CD4-positive, alpha-beta T cell (primary cell): ENCODE results near the gene KRTAP1-5. TPM values are rescaled to one million over a fixed set of nuclear protein-coding genes. Genes with fewer than 3 reads are reported as not detected.
"Not testable (repeated sequence)": the region's sequence is repeated elsewhere in the genome, so short reads cannot be mapped to it uniquely, and the experiment has no call there.

Experiments used
- ATAC-seq: fragments of 200-7000 bp; cut with Tn5 transposase; one replicate; pipeline ENCODE4 v1.10.0; 2022; ENCODE audit warnings: mild to moderate bottlenecking; ENCODE audit not compliant: poor library complexity
- CTCF ChIA-PET: fragments of 350-600 bp; sonication (Branson Sonifier 250); formaldehyde crosslinking; loops from one replicate; lab custom pipeline; 2021; ENCODE audit warnings: antibody characterized with exemption, inconsistent platforms; lab: Charles Lee
- POLR2A ChIA-PET: fragments of 350-600 bp; sonication (Branson Sonifier 250); formaldehyde crosslinking; loops from one replicate; lab custom pipeline; 2021; ENCODE audit warnings: antibody characterized with exemption, inconsistent platforms; lab: Charles Lee
- DNase-seq, 14 experiments: peaks; one replicate each; pipeline ENCODE4 v3.0.0-alpha.2; 2013 to 2020; ENCODE audit warnings: mixed read lengths in 2 of 14
- H3K27ac ChIP-seq, 2 donors: one replicate each; pipeline versions ENCODE4 v1.5.1 to v1.7.0; 2013; ENCODE audit warnings: low read length in 2 of 2, low read depth in 1 of 2, mild to moderate bottlenecking in 1 of 2
- H3K27me3 ChIP-seq, 2 experiments: 1 replicate in 1 of 2; 2 replicates in 1 of 2; pipeline versions ENCODE4 v1.6.1 to v1.7.0; 2013; ENCODE audit warnings: low read length in 2 of 2, control low read depth in 1 of 2, mild to moderate bottlenecking in 1 of 2, moderate library complexity in 1 of 2; ENCODE audit not compliant: insufficient read depth in 2 of 2, control insufficient read depth in 1 of 2
- H3K36me3 ChIP-seq: one replicate; pipeline ENCODE4 v1.6.1; 2013; ENCODE audit warnings: low read length, control low read depth; ENCODE audit not compliant: insufficient read depth
- H3K4me1 ChIP-seq: one replicate; pipeline ENCODE4 v1.6.1; 2013; ENCODE audit warnings: low read length, control low read depth; ENCODE audit not compliant: insufficient read depth
- H3K4me3 ChIP-seq: one replicate; pipeline ENCODE4 v1.5.1; 2013; ENCODE audit warnings: mild to moderate bottlenecking, low read length, moderate library complexity
- H3K9me3 ChIP-seq, 2 experiments: 1 replicate in 1 of 2; 2 replicates in 1 of 2; pipeline versions ENCODE4 v1.6.1 to v1.7.0; 2013; ENCODE audit warnings: low read length in 2 of 2, mild to moderate bottlenecking in 2 of 2, control low read depth in 1 of 2, moderate library complexity in 1 of 2; ENCODE audit not compliant: control insufficient read depth in 1 of 2, insufficient read depth in 1 of 2
- H3K27ac Mint-ChIP-seq: one replicate; pipeline ENCODE4 v1.8.0; 2020; ENCODE audit warnings: mixed read lengths
- H3K27me3 Mint-ChIP-seq: one replicate; pipeline ENCODE4 v1.8.0; 2021; ENCODE audit warnings: mixed read lengths
- H3K36me3 Mint-ChIP-seq: one replicate; pipeline ENCODE4 v1.8.0; 2021; ENCODE audit warnings: low read depth, mixed read lengths
- H3K4me1 Mint-ChIP-seq: one replicate; pipeline ENCODE4 v1.8.0; 2021; ENCODE audit warnings: low read depth, mixed read lengths
- H3K4me3 Mint-ChIP-seq: one replicate; pipeline ENCODE4 v1.8.0; 2020; ENCODE audit warnings: mild to moderate bottlenecking, mixed read lengths
- H3K9me3 Mint-ChIP-seq: one replicate; pipeline ENCODE4 v1.8.0; 2020; ENCODE audit warnings: mixed read lengths
- intact Hi-C, 2 experiments: fragments of 100-400 bp; cut with DNase I in 1 of 2; cut with micrococcal nuclease in 1 of 2; formaldehyde crosslinking; loops; one replicate each; pipeline versions ENCODE4 v1.15.1 to v1.9.0; 2023 to 2025; cut with DNase I, micrococcal nuclease
- total RNA-seq, 174 experiments: library from RNA in 2 of 174; stranded (reverse) in 2 of 174; gene quantifications; one replicate each; pipeline ENCODE4 v1.2.3 and lab custom pipeline; 2021 to 2026
- TF ChIP-seq, protein P1 (sequence below): fragments of 200-600 bp; IDR thresholded peaks from one replicate; pipeline ENCODE4 v1.8.0; 2022; ENCODE audit warnings: antibody characterized with exemption, mild to moderate bottlenecking

The KRTAP1-5 gene
- total RNA-seq, 2 experiments from 2014 or later = not detected

DNA sequence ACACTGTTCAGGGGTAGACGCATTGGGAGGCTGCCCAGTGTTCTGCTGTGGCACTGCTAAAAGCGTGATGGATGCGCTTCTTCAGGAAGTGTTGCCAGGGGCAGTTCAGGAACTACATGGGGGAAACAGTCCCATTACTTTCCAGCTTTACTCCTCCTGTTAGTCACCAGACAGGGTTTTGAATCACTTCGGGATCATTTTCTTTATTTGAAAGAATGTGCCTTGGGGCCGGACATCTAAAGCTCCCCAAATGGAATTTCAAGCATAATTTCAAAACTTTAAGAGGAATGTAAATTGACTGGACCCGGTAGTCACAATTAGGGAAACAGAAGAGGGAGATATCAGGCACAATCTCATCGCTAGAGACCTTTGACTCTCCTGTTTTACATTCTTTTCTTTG is 21.4 kb upstream of the KRTAP1-5 start:
- H3K27ac ChIP-seq = no peak overlapping the region
- ChIA-PET CTCF (no interaction called here), POLR2A (no interaction called here)
- DNase-seq (no peak), ATAC-seq (no peak)
- no peaks in the 10 kb centered on the region for H3K4me1 ChIP-seq
- H3K36me3 Mint-ChIP-seq = no peaks in the 10 kb centered on the region
- no peaks in the 10 kb centered on the region for H3K36me3 ChIP-seq
- H3K9me3 ChIP-seq = no peaks in the 10 kb centered on the region
- H3K4me3 ChIP-seq = no peak overlapping the region
- peaks cover 3 to 10% of the 10 kb centered on the region in 2 experiments for H3K27me3 ChIP-seq
- peaks cover 3% of the 10 kb centered on the region for H3K9me3 Mint-ChIP-seq
- H3K27ac Mint-ChIP-seq = no peak overlapping the region
- H3K4me1 Mint-ChIP-seq = no peaks in the 10 kb centered on the region
- intact Hi-C loops = no loop called here
- TF ChIP-seq, protein P1, sequence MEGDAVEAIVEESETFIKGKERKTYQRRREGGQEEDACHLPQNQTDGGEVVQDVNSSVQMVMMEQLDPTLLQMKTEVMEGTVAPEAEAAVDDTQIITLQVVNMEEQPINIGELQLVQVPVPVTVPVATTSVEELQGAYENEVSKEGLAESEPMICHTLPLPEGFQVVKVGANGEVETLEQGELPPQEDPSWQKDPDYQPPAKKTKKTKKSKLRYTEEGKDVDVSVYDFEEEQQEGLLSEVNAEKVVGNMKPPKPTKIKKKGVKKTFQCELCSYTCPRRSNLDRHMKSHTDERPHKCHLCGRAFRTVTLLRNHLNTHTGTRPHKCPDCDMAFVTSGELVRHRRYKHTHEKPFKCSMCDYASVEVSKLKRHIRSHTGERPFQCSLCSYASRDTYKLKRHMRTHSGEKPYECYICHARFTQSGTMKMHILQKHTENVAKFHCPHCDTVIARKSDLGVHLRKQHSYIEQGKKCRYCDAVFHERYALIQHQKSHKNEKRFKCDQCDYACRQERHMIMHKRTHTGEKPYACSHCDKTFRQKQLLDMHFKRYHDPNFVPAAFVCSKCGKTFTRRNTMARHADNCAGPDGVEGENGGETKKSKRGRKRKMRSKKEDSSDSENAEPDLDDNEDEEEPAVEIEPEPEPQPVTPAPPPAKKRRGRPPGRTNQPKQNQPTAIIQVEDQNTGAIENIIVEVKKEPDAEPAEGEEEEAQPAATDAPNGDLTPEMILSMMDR = no peak
- H3K4me3 Mint-ChIP-seq = no peak overlapping the region
- peaks cover 40% of the 10 kb centered on the region for H3K27me3 Mint-ChIP-seq

DNA sequence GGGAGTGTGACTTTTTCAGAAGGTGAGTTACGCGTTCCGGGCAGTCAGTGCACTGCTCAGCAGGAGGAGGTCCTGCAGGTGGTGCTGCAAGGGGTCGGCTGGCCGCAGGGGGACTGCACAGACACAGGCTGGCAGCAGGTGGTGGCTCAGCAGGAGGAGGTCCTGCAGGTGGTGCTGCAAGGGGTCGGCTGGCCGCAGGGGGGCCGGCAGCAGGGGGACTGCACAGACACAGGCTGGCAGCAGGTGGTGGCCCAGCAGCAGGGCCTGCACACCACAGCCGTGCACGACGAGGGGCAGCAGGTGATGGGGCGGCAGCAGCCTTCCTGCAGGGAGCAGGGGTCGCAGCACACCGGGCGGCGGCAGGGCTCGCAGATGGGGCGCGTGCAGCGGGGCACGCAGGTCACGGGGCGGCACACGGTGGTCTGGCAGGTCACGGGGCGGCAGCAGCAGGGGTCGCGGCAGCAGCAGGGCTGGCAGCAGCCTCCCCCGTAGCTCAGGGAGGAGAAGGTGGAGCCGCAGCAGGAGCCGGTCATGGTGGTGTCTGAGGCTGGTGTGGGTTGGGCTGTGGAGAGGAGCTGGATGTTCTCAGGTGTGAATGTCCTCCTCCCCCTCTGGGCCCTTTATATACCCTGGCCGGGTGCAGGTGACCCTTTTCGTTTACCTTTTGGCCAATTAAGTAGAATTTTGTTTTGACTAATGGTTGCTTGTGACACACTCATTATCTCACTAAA is 19.9 kb upstream of the KRTAP1-5 start, which contains the start of gene KRTAP2-1:
TSS of gene KRTAP2-1 (minus strand) at position 582 of the 731 bp plus-strand sequence. CDS start at position 533, 49 bp downstream.
- CTCF ChIA-PET, POLR2A ChIA-PET, H3K4me3 Mint-ChIP-seq, H3K36me3 ChIP-seq, ATAC-seq, H3K27ac ChIP-seq, H3K4me1 Mint-ChIP-seq, H3K36me3 Mint-ChIP-seq, DNase-seq, intact Hi-C loops, H3K4me3 ChIP-seq, H3K9me3 ChIP-seq, H3K9me3 Mint-ChIP-seq, H3K4me1 ChIP-seq, H3K27ac Mint-ChIP-seq: not testable (repeated sequence)
- peaks cover 40% of the 10 kb centered on the region for H3K27me3 Mint-ChIP-seq
- peaks cover 4 to 10% of the 10 kb centered on the region in 2 experiments for H3K27me3 ChIP-seq

DNA sequence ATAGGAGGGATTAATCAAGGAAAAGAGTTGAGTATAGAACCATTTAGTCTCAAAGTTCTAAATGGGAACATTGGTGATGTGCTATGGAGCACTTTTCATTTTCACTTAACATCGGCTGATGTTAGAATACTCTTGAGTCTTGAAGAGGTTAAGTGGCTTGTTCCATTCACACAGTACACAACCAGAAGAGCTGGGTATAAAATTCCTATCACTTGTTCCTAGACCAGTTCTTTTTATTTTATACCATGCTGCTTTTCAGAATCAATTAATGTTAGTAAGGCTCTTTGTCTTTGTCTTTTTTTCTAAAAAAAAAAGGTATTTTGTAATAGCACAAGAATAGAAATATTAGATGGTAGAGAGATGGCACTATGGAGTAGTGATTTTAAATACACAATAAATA is 15.9 kb upstream of the KRTAP1-5 start:
- Mint-ChIP-seq H3K27me3 (peaks cover 26% of the 10 kb centered on the region), H3K4me3 (no peak overlapping the region), H3K9me3 (peaks cover 5% of the 10 kb centered on the region), H3K27ac (no peak overlapping the region), H3K4me1 (no peaks in the 10 kb centered on the region), H3K36me3 (no peaks in the 10 kb centered on the region)
- no peaks in the 10 kb centered on the region for H3K4me1 ChIP-seq
- intact Hi-C loops = no loop called here
- H3K27ac ChIP-seq = no peak overlapping the region
- ATAC-seq (no peak), DNase-seq (no peak)
- TF ChIP-seq, protein P1 = no peak
- peaks cover 0 to 5% of the 10 kb centered on the region in 2 experiments for H3K9me3 ChIP-seq
- H3K36me3 ChIP-seq = no peaks in the 10 kb centered on the region
- CTCF ChIA-PET = no interaction called here
- no peak overlapping the region for H3K4me3 ChIP-seq
- POLR2A ChIA-PET = no interaction called here
- peaks cover 4 to 5% of the 10 kb centered on the region in 2 experiments for H3K27me3 ChIP-seq

GRCh38 chr17:41040783-41041571 is 14.0 kb upstream of the KRTAP1-5 start, which contains the start of gene KRTAP1-1:
Gene KRTAP1-1, minus strand, starts transcription at chr17:41041450. Its CDS starts 53 bp downstream, at chr17:41041397.
- H3K27ac Mint-ChIP-seq, POLR2A ChIA-PET, ATAC-seq, H3K4me1 ChIP-seq, H3K27ac ChIP-seq, DNase-seq, H3K4me3 ChIP-seq, H3K4me1 Mint-ChIP-seq, CTCF ChIA-PET, H3K9me3 ChIP-seq, H3K36me3 Mint-ChIP-seq, H3K27me3 ChIP-seq, H3K36me3 ChIP-seq, H3K9me3 Mint-ChIP-seq, H3K4me3 Mint-ChIP-seq, intact Hi-C loops: not testable (repeated sequence)
- peaks cover 12% of the 10 kb centered on the region for H3K27me3 Mint-ChIP-seq
